Raji (cell line): Measurements from ENCODE around the gene TMPRSS13.

Source experiments
- POLR2A ChIP-seq: IDR thresholded peaks from 2 replicates; pipeline ENCODE4 v1.6.1; 2011; ENCODE audit warnings: low read depth, low read length, control low read depth; ENCODE audit not compliant: insufficient read depth

The TMPRSS13 gene

DNA sequence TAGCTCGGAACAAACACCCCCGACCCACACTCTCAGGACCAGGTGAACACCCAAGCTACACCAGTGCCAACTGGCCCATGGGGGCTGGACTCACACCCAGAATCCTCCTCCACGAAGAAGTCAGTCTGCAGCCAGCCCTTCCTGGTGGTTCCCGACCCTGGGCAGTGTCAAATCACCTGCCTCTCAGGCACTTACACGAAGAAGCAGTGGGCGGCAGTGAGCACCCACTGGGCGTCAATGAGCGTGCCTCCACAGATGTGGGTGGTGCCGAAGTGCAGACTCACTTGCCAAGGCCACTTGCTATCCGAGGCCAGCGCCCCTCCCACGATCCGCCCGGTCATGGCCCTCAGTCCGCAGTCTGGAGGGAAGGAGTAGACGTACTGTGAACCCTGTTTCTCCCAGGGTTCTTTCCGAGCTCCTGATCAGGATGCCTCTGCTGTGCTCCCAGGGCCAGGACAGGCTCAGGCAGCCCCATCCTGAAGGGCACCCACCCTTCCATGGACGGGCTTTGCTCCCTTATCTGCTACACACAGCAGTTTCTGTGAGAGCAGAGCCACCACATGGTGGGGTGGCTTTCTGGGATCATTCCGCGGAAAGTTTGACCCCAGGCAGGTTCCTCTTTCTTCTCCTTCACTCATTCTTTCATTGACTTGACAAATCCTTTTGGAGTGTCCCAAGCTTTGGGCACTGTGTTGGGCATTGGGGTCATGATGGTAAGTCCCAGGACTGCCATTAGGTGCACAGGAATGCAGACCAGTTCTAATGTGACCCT lies 19.4 kb downstream of the TMPRSS13 start:
- no peak for TF ChIP-seq POLR2A

DNA sequence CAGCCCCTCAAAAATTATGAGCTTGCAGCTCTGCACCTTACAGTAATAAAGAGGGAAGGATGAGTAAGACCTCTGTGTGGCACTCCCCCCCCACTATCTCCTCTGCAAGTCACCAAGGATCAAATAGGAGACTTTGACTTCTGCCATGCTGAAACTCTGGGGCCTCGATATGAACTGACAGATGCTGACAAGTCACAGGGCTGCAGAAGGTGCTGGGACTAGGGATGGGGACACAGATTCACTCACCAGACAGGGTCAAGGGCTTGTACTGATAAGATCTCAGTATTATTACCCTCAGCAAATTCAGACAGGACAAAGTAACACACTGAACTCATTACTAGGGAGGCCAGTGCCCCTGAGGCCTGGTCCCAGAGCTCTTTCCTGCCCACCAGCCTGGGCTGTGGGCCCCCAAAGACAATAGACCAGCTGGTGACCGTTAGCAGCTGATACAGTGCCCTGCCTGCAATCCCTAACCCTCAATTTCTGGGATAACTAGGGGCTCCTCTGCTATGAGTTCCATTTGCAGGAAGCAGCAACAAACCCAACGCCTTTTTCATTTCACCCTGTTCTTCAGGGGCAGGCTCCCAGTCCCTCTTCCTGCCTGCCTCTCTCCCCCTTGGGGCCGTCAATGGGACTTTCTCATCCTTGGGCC lies 20.1 kb downstream of the TMPRSS13 start:
- no peak for TF ChIP-seq POLR2A

DNA sequence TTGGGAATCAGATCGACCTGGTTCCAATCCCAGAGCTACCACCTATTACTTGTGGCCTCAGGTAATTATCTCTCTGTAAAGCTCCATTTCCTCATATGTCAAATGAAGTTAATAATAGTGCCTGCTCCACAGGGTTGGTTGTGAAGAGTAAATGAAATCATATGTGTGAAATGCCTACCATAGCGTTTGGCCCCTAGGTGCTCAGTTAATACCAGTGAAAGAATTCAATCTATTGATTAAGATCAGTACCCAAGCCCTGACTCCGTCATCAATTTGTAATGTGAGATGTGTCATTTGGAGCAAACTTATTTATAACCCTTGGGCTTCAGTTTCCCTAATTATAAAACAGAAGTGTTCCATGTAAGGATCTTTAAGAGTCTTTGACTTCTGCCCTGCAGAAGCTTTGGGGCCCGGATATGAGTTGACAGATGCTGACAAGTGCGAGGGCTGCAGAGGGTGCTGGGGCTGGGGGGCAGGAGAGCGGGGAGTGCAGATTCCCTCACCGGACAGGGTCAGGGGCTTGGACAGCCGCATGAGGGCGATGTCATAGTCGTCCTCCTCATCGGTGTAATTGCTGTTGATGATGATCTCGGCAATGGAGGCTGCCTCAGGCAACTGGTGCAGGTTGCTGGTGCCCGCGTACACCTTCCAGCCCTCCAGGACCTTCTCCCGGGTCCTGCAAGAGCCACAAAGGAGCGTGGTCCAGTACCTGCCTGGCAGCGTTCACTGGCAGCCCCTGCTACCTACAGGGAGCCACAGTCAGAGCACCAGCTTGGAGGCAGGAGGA lies 20.9 kb downstream of the TMPRSS13 start:
- TF ChIP-seq POLR2A = no peak

DNA sequence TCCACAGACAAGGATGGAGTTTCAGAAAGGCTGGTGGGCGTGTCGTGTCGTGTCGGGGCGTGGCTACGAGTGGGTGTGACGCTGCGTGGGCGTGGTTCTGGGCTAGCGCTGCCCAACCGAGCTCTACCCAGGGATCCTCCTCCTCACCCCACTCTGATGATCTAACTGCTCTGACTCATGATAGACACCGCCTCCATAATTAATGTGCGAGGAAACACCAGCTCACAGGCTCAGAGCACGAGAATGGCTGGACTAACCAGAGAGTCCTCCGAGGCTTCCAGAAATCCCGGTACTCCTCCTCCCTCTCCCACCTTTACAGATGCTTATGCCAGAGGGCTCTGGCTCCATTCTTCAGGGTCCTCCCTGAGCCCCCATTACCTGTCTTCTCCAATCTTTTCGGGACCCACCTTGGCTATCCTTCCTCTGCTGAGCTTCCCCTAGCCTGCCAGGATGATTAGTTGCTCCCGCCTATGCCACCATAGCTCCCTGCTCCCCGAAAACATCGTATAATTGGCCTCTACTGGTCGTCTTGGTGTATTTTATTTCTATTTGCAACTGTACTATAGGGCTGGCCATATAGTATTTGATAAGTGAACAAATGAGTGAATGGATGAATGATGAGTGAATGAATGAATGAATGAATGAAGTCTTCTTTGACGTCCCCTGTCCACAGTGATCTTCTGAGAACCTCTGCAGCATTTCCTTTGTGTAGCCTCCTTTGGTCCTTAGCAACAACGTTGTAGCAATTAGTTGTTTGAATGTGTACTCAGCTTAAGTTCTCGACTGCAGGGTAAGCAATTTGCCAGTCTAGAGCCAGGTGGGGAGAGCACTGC lies 21.7 kb downstream of the TMPRSS13 start:
- TF ChIP-seq POLR2A = peak; percentile 90

DNA sequence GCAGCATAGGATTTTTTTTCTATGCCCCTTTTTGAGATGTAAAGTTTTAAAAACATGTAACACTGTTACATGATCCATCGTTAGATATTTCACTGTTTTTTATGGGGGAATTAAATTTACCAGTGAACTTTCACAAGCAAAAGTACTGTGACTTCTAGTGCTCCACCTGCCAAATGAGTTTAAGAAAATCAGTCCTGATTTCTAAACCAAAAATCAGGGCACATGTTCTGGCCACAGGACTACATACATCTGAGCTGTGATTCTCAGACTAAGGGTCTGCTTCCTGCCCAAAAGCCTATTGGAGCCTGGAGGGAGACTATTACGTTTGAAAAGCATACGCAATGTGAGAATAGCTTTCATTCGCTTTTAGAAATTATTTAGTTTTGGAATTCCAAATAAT lies 22.5 kb downstream of the TMPRSS13 start:
- no peak for TF ChIP-seq POLR2A

DNA sequence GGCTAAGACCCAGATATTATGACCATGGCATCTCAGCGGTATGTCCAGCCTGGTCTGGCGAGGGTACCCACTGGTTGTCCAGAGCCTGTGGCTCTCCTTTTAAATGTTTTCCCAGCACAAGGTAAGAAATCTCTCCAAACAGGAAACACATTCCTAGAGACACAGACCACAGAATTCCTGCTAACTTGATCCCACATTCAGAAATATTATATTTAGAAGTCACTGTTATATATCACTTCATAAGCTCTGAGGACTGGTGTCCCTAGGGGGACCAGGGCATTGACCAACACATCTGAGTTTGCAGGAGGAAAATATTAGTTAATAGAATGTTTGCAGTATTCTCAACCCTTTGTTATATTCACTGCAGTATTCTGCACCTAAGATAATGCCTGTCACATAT lies 23.1 kb downstream of the TMPRSS13 start:
- TF ChIP-seq POLR2A = no peak

DNA sequence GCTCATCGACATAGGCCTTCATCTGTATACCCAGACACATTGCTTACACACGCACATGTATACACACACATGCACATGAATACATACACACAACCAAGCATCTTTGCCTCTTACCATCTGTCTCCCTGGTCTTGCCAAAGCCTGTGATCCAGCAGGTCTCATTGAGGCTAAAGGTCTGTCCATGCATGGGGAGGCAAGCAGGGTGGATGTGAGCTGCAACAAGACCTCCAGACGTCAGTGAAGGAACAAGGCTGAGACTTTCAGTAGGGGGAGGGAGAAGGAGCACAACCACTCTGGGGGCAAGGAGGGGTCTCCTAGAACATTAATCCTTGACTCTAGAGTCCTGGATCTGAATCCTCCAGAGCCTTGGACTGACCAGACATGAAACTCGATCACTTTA lies 23.7 kb downstream of the TMPRSS13 start:
- no peak for TF ChIP-seq POLR2A

DNA sequence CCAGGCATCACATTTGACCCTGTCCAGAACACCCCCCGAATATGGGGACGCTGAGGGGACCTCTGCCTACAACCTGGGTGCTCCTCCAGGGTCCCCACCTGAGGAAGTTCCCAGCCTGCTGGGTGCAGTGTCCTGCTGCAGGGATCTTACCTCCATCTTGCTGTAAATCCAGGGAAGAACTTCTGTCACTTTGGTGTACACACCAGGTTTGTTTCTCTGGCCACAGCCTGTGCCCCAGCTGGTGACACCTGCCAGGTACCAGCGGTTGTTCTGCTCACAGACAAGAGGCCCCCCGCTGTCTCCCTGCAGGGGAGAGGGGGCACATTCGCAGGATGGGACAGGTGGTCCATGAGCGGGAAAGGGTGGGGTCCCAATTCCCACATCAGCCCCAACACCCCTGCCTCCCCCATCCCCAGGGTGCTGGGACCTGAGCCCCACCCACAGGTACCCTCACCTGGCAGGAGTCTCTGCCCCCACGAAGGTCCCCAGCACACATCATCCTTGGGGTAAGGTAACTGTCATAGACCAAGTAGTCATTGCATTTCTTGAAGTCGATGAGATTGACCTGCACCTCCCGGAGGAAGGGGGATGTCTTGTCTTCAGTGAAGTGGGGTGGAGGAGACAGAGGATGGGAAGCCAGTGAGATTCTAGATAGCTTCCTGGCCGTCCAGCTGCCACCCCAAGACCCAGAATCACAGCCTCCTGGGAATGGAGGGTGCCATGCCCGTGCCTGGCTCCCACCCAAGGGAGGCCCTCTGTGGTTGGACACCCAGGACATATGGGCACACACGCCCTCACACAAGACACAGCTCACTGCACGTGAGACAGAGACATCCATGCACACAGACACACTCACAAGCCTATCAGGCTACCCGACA lies 25.5 kb downstream of the TMPRSS13 start:
- no peak for TF ChIP-seq POLR2A

DNA sequence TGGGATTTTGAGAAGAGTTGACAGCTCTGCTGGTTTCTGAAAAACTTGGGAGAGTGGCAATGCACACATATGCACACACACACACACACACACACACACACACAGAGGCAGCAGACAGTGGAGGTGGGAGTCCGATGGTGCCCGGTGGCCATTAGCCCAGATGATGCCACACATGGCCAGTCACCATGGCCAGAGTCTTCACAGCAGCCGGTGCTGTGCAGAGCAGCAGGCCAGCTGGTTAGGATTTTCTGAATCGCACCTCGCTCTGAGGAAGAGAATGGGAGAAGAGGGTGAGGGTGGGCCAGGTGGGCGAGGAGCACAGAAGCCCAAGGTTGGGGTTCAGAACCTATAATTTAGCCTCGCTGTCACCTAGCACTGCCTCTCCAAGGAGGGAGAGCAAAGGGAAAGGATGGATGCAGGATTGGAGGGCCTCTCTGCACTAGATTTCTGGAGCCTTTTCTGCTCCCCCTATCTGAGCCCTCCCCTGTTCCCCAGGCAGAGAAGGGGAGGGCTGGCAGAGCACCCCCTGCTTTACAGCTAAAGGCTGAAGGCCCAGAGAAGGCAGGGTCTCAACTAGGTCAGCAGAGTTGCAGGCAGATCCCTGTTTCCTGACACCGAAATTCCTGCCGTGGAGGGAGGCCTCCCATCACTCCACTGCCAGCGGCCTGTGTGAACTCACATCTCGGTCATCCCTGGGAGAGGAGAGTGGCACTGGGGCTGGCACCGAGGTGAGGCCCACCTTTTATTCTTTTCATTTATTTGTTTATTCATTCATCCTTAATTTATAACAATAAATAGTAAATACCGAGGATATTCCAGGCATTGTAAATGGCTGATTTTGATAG lies 27.0 kb downstream of the TMPRSS13 start:
- TF ChIP-seq POLR2A = no peak

DNA sequence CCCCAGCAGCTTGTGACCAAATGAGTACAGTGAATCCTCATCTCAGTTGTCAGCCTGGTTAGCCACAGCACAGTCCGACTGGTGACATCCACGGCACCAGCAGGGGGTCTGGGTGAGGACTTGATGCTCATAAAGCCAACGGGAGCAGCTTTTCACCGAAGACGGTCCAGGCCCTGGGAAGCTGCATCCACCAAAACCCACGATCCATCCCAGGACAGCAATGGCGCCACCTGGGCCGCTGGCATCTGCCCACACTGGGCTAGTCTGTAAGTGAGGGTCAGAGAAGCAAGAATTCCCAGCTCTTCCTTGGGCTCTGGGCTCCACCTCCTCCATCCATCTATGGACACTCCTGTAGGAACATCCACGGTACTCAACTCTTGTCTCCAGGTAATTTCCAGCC lies 27.6 kb downstream of the TMPRSS13 start:
- TF ChIP-seq POLR2A = no peak

DNA sequence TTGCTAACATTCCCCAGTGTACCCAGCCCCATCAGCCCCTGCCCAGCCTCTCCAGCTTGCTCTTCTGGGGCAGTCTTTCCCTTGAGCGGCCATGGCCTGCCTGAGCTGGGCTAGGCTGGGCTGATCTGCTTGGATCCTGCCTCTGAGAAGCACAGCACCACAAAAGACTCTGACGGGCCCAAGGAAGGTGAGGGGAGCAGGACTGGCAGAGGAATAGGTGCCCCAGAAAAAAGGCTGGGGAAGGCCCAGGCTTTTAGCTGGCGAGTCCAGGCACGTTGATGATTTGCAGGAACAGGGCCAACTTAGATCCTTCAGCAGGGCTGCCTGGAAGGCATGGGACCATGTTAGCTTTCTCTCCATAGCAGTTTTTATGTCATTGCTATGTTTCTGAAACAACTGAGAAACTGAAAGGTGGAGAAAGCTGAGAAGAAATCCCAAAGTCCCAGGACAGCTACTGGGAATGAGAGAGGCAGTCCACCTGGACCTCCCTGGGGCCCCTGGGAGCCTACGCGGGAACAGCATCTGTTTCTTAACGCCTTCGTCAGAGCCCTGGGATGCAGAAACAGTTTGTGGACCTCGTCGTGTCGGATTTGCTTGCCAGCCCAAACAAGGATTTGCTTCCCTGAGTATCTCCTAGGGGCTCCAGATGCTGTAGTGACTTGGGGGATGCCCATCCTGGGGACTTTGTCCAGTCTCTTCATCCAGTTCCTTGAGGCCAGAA lies 28.3 kb downstream of the TMPRSS13 start:
- no peak for TF ChIP-seq POLR2A

DNA sequence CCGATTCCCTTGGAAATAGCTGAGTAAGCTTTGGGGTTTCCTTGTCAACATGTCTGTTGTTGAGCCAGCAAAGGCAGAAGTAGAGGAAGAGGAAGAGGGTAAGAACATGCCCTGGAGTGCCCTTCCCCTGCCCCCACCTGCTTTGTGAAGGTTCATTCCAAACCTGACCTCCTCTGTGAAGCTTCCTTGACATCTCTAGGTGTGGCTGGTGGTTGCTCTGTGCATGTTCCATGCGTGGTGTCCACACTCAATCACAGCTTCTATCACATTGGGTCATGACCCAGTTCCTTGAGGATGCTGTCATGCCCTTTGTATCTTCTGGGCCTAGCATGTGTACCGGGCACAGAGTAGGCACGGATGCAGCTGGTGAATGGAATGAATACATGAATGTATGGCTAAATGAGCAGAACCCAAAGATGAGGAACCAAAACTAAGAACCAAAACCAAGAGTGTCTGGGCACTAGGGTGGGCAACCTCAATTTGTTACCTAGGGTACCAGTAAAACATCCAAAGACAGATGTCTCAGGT lies 29.0 kb downstream of the TMPRSS13 start:
- no peak for TF ChIP-seq POLR2A
